HL-60 (cell line): ENCODE data around the gene LGALS12.

ENCODE experiments used
- DNase-seq, 2 experiments: peaks; one replicate each; pipeline ENCODE4 v3.0.0-alpha.2; 2010 to 2020; ENCODE audit warnings: low read depth in 1 of 2, low spot score in 1 of 2
- H3K27ac ChIP-seq: fragments of 250-450 bp; sonication (Bioruptor Pico); replicated peaks from 2 replicates; pipeline ENCODE4 v1.5.1; 2020; ENCODE audit warnings: mild to moderate bottlenecking, moderate library complexity
- H3K27me3 ChIP-seq: fragments of 250-450 bp; sonication (Bioruptor Pico); 2 replicates; pipeline ENCODE4 v1.5.1; 2021; ENCODE audit warnings: mild to moderate bottlenecking, moderate library complexity; ENCODE audit not compliant: insufficient read depth, poor library complexity, severe bottlenecking
- H3K4me3 ChIP-seq: replicated peaks from 2 replicates; pipeline ENCODE4 v1.5.1; 2011; ENCODE audit warnings: mild to moderate bottlenecking, control low read depth, low read length; ENCODE audit not compliant: insufficient read depth
- GABPA ChIP-seq: IDR thresholded peaks from 2 replicates; pipeline ENCODE4 v1.6.1; 2012; ENCODE audit warnings: low read depth
- POLR2AphosphoS5 ChIP-seq: IDR thresholded peaks from 2 replicates; pipeline ENCODE4 v1.6.1; 2012; ENCODE audit warnings: low read depth
- SPI1 ChIP-seq: IDR thresholded peaks from 2 replicates; pipeline ENCODE4 v1.6.1; 2012; ENCODE audit warnings: low read depth, mild to moderate bottlenecking, borderline replicate concordance
- TF ChIP-seq, protein P1 (sequence below): IDR thresholded peaks from 2 replicates; pipeline ENCODE4 v1.6.1; 2012; ENCODE audit warnings: low read depth; ENCODE audit not compliant: insufficient replicate concordance
- TF ChIP-seq, protein P2 (sequence below): IDR thresholded peaks from one replicate; pipeline ENCODE4 v1.5.1; 2011; ENCODE audit warnings: low read length, control low read depth, inconsistent platforms; ENCODE audit not compliant: insufficient read depth

The LGALS12 gene

DNA sequence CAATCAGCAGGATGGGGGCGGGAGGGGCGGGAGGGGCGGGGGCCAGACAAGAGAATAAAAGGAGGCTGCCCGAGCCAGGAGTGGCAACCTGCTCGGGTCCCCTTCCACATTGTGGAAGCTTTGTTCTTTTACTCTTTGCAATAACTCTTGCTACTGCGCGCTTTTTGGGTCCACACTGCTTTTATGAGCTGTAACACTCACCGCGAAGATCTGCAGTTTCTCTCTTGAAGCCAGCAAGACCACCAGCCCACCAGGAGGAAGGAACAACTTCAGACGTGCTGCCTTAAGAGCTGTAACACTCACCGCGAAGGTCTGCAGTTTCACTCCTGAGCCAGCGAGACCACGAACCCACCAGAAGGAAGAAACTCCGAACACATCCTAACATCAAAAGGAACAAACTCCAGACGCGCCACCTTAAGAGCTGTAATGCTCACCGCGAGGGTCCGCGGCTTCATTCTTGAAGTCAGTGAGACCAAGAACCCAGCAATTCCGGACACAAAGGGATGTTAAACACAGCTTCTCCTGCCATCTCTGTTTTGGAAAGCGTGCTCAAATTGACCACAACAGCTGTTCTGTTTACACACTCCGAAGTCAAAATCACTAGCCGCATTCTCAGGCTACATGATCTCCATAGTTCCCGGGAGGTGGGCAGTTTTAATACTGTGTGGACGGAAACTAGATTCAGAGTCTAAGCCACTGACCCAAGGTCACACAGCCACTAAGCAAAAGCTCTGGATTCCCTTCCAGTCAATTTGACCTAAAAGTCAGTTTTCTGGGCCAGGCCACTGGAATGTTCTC lies 45.4 kb downstream of the LGALS12 start:
- DNase-seq = no peak
- no peaks in the 10 kb centered on the region for H3K27me3 ChIP-seq
- no peak overlapping the region for H3K4me3 ChIP-seq
- TF ChIP-seq, protein P1, sequence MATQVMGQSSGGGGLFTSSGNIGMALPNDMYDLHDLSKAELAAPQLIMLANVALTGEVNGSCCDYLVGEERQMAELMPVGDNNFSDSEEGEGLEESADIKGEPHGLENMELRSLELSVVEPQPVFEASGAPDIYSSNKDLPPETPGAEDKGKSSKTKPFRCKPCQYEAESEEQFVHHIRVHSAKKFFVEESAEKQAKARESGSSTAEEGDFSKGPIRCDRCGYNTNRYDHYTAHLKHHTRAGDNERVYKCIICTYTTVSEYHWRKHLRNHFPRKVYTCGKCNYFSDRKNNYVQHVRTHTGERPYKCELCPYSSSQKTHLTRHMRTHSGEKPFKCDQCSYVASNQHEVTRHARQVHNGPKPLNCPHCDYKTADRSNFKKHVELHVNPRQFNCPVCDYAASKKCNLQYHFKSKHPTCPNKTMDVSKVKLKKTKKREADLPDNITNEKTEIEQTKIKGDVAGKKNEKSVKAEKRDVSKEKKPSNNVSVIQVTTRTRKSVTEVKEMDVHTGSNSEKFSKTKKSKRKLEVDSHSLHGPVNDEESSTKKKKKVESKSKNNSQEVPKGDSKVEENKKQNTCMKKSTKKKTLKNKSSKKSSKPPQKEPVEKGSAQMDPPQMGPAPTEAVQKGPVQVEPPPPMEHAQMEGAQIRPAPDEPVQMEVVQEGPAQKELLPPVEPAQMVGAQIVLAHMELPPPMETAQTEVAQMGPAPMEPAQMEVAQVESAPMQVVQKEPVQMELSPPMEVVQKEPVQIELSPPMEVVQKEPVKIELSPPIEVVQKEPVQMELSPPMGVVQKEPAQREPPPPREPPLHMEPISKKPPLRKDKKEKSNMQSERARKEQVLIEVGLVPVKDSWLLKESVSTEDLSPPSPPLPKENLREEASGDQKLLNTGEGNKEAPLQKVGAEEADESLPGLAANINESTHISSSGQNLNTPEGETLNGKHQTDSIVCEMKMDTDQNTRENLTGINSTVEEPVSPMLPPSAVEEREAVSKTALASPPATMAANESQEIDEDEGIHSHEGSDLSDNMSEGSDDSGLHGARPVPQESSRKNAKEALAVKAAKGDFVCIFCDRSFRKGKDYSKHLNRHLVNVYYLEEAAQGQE = no peak
- TF ChIP-seq GABPA (no peak), SPI1 (no peak)
- H3K27ac ChIP-seq = no peak overlapping the region

DNA sequence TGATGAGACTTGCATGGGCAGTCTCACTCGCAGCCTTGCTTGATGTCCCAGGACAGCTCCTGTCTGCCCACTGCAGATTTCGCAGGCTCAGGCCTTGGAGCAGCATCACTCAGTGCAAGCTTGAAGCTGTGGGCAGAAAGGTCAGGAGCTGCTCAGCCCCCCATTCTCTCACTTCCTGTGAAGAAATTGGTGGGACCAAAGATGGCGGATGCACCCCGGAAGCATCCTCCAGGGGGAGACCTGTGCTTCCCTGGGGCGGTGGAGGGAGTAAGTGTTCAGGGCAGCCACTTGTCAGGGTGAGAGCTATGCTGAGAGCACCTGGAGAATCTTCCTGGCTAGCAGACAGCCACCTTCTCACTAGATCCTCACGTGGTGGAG lies 46.0 kb downstream of the LGALS12 start:
- no peak overlapping the region for H3K27ac ChIP-seq
- no peak overlapping the region for H3K4me3 ChIP-seq
- no peak for DNase-seq
- TF ChIP-seq GABPA (no peak), SPI1 (no peak), POLR2AphosphoS5 (no peak)
- TF ChIP-seq, protein P2, sequence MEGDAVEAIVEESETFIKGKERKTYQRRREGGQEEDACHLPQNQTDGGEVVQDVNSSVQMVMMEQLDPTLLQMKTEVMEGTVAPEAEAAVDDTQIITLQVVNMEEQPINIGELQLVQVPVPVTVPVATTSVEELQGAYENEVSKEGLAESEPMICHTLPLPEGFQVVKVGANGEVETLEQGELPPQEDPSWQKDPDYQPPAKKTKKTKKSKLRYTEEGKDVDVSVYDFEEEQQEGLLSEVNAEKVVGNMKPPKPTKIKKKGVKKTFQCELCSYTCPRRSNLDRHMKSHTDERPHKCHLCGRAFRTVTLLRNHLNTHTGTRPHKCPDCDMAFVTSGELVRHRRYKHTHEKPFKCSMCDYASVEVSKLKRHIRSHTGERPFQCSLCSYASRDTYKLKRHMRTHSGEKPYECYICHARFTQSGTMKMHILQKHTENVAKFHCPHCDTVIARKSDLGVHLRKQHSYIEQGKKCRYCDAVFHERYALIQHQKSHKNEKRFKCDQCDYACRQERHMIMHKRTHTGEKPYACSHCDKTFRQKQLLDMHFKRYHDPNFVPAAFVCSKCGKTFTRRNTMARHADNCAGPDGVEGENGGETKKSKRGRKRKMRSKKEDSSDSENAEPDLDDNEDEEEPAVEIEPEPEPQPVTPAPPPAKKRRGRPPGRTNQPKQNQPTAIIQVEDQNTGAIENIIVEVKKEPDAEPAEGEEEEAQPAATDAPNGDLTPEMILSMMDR = no peak
- TF ChIP-seq, protein P1 = no peak
- no peaks in the 10 kb centered on the region for H3K27me3 ChIP-seq

DNA sequence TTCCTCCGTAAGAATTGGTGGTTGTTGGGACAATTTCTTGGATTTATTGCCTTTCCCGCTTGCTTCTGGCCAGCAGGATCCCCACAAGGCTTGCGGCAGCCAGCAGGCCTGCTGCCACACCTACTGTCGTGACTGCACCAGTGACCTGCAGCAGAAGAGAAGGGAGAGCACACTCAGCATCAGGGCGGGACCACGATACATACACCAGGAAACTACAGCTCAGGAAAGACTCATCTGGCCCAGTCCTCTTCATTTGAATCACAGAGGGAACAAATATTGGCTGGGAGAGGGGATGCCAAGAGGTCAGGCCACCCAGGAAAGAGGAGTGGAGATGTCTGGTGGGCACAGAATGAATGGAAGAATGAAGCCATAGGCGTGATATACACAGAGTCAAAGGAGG lies 47.0 kb downstream of the LGALS12 start:
- H3K4me3 ChIP-seq = no peak overlapping the region
- DNase-seq = no peak
- no peak for TF ChIP-seq SPI1
- no peak for TF ChIP-seq POLR2AphosphoS5
- TF ChIP-seq GABPA = no peak
- TF ChIP-seq, protein P2 = no peak
- TF ChIP-seq, protein P1 = no peak
- H3K27ac ChIP-seq = no peak overlapping the region
- no peaks in the 10 kb centered on the region for H3K27me3 ChIP-seq
